ENCODE results near the gene STPG3.

The STPG3 gene

GRCh38 chr9:137271696-137272076 lies 20.6 kb downstream of the STPG3 start:
- TF ChIP-seq MYC (IDR thresholded peaks at IDR 0.05; ENCODE audit: low read depth, low read length) (no peak), POLR2A (IDR thresholded peaks at IDR 0.05; ENCODE audit: extremely low read depth, insufficient read length) (no peak)
- TF ChIP-seq, protein P1, sequence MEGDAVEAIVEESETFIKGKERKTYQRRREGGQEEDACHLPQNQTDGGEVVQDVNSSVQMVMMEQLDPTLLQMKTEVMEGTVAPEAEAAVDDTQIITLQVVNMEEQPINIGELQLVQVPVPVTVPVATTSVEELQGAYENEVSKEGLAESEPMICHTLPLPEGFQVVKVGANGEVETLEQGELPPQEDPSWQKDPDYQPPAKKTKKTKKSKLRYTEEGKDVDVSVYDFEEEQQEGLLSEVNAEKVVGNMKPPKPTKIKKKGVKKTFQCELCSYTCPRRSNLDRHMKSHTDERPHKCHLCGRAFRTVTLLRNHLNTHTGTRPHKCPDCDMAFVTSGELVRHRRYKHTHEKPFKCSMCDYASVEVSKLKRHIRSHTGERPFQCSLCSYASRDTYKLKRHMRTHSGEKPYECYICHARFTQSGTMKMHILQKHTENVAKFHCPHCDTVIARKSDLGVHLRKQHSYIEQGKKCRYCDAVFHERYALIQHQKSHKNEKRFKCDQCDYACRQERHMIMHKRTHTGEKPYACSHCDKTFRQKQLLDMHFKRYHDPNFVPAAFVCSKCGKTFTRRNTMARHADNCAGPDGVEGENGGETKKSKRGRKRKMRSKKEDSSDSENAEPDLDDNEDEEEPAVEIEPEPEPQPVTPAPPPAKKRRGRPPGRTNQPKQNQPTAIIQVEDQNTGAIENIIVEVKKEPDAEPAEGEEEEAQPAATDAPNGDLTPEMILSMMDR (IDR thresholded peaks at IDR 0.05; ENCODE audit: low read depth, low read length): no peak
- TF ChIP-seq, protein P2, sequence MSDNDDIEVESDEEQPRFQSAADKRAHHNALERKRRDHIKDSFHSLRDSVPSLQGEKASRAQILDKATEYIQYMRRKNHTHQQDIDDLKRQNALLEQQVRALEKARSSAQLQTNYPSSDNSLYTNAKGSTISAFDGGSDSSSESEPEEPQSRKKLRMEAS (IDR thresholded peaks at IDR 0.05; ENCODE audit: low read depth, low read length): no peak
- H3K4me3 ChIP-seq (ENCODE audit: low read depth, low read length): no peak overlapping the region
- DNase-seq (ENCODE audit: low read depth): no peak

DNA sequence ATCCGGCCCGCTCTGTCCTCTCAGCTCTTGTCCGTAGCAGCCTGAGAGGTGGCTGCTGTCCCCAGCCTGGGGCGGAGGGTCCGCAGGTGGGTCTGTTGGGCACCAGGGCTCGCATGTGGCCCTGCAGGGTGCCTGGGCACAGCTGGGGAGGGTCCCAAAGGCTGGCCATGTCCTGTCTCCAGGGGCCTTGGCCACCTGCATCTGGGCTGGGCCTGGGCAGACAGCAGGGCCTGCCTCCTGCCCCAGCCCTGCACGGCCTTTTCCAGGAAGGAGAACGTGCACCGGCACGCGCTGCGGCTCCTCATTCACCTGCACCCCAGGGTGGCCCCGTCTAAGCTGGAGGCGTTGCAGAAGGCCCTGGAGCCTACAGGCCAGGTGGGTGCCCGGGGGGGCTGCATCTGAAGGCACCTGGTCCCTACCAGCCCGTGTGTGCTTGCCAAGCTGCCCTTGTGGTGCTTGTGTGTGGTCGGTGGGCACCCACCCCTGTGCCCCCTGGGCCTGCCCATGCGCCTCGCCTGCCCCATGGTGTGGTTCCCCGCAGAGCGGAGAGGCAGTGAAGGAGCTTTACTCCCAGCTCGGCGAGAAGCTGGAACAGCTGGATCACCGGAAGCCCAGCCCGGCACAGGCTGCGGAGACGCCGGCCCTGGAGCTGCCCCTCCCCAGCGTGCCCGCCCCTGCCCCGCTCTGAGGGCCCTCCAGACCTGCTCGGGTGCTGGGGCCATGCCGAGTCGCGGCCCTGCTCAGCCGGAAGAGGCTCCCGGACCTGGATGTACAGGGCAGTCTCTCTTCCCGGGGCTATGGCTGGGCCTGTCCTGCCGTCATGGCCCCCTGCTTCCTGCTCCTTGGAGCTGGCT lies 21.4 kb downstream of the STPG3 start:
- DNase-seq (ENCODE audit: low read depth): no peak
- TF ChIP-seq MYC (IDR thresholded peaks at IDR 0.05; ENCODE audit: low read depth, low read length): no peak
- TF ChIP-seq POLR2A (IDR thresholded peaks at IDR 0.05; ENCODE audit: extremely low read depth, insufficient read length): no peak
- TF ChIP-seq, protein P2 (IDR thresholded peaks at IDR 0.05; ENCODE audit: low read depth, low read length): no peak
- TF ChIP-seq, protein P1 (IDR thresholded peaks at IDR 0.05; ENCODE audit: low read depth, low read length): no peak
- H3K4me3 ChIP-seq (ENCODE audit: low read depth, low read length): no peak overlapping the region

DNA sequence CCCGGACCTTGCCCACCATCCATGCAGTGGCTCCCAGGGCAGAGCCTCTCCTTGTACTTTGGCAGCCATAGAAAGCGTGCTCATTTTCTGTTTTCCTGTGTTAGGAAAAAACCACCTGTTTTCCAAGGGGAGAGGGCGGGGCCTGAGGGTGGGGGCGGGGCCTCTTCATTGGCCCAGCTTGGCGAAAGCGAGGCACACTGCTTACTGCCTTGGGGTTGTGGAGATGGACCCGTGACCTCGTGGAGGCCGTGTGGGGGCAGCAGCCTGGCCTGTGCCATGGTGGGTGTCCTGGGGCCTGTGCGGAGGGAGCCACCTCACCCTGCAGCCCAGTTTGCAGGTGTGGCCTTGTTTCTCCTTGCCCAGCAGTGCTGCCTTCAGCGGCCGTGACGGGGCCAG lies 22.0 kb downstream of the STPG3 start:
- H3K4me3 ChIP-seq (ENCODE audit: low read depth, low read length): no peak overlapping the region
- no peak for TF ChIP-seq POLR2A (IDR thresholded peaks at IDR 0.05; ENCODE audit: extremely low read depth, insufficient read length)
- no peak for TF ChIP-seq MYC (IDR thresholded peaks at IDR 0.05; ENCODE audit: low read depth, low read length)
- TF ChIP-seq, protein P2 (IDR thresholded peaks at IDR 0.05; ENCODE audit: low read depth, low read length): no peak
- TF ChIP-seq, protein P1 (IDR thresholded peaks at IDR 0.05; ENCODE audit: low read depth, low read length): no peak
- no peak for DNase-seq (ENCODE audit: low read depth)

GRCh38 chr9:137273611-137274320 lies 22.7 kb downstream of the STPG3 start:
- no peak overlapping the region for H3K4me3 ChIP-seq (ENCODE audit: low read depth, low read length)
- DNase-seq (ENCODE audit: low read depth): no peak
- TF ChIP-seq, protein P1 (IDR thresholded peaks at IDR 0.05; ENCODE audit: low read depth, low read length): no peak
- TF ChIP-seq MYC (IDR thresholded peaks at IDR 0.05; ENCODE audit: low read depth, low read length) (no peak), POLR2A (IDR thresholded peaks at IDR 0.05; ENCODE audit: extremely low read depth, insufficient read length) (no peak)
- TF ChIP-seq, protein P2 (IDR thresholded peaks at IDR 0.05; ENCODE audit: low read depth, low read length): no peak

DNA sequence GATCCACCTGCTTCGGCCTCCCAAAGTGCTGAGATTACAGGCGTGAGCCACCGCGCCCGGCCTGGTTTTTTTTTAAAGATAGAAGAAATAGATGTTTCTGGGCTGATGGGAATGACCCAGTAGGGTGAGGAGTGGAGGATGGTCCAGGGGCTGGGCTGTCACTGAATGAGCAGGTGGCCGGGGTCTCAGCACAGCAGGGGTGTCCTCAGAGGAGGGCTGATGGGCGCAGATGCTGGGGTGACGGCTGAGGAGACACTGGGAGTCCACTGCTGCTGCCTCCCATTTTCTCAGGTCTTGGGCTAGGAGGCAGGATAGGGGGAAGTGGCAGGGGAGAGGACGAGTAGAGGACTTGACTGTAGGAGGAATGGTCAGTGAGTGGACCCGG lies 24.1 kb downstream of the STPG3 start:
- TF ChIP-seq, protein P2 (IDR thresholded peaks at IDR 0.05; ENCODE audit: low read depth, low read length): no peak
- TF ChIP-seq, protein P1 (IDR thresholded peaks at IDR 0.05; ENCODE audit: low read depth, low read length): no peak
- TF ChIP-seq MYC (IDR thresholded peaks at IDR 0.05; ENCODE audit: low read depth, low read length) (no peak), POLR2A (IDR thresholded peaks at IDR 0.05; ENCODE audit: extremely low read depth, insufficient read length) (no peak)
- DNase-seq (ENCODE audit: low read depth): no peak
- H3K4me3 ChIP-seq (ENCODE audit: low read depth, low read length): no peak overlapping the region

Data from NB4 (cell line).